GM10847 (cell line): Measurements from ENCODE around the gene MORF4L1.

Experiments used
- POLR2A ChIP-seq: IDR thresholded peaks from 2 replicates; pipeline ENCODE4 v1.6.1; 2011; ENCODE audit not compliant: insufficient read length; ENCODE audit errors: extremely low read depth

Gene MORF4L1

DNA sequence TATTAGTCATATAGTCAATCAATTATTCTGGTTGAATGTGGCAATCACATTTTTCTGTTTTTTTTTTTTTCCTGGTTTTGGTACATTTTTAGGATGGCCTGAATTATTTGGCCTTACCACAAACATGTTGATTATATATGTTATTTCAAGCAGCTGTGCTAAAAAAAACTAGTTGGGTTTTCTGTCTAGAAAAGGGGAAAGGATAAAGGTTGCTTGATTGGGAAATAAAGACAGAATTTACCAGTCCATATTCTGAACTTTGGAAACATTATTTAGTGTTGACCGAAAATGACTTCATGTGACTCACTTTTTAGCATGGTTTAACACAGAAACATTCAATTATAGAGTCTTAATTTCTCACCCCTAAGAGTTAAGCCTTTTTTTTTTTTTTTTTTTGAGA is 8.1 kb downstream of the MORF4L1 start:
- TF ChIP-seq POLR2A: no peak

DNA sequence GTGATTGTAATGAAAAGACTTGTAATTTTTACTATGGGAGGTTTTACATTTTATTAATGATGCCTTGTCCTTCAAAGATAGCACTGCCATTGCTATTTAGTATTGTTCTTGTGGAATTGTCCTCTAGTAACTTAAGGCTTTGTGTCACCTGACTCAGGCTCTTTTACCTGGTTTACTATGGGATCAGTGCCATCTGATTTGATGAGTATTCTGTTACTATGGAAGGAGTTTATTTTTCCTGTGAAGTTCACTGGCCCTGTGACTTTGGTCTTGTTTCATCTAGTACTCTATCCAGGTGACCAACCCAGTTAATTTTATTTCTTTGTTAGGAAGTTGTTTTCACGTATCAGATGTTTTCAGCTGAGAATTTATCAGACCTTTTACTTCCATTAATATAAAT is 9.0 kb downstream of the MORF4L1 start:
- no peak for TF ChIP-seq POLR2A

DNA sequence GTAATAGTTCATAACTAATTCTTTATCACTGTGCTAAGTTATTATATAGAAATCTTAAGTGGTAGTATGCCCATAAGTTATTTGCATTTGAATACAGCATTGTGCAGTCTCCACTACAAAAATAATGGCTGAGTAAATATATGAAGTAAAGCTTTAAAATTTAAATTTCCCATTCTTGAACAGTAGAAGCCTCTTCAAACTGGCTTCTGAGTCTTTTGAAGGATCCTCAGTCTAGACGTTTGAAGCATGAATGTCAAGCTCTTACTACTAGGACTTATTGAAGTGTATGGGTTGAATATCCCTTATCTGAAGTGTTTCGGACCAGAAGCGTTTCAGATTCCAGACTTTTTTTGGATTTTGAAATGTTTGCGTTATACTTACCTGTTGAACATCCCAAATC is 16.3 kb downstream of the MORF4L1 start:
- no peak for TF ChIP-seq POLR2A

DNA sequence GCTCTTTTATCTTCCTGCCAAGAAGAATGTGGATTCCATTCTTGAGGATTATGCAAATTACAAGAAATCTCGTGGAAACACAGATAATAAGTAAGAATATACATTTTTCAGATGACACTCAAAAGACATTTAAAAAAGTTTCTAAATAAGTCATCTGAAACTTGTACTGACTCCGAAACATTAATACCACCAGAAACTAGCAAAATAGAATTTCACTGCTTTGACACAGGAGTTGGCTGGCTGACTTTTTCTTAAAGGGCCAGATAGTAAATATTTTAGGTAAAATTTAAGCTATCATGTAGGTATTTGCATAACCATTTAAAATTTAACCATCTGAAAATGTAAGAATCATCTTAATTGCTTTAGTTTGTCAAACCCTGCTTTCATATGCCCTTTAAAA is 20.8 kb downstream of the MORF4L1 start:
- TF ChIP-seq POLR2A: no peak

DNA sequence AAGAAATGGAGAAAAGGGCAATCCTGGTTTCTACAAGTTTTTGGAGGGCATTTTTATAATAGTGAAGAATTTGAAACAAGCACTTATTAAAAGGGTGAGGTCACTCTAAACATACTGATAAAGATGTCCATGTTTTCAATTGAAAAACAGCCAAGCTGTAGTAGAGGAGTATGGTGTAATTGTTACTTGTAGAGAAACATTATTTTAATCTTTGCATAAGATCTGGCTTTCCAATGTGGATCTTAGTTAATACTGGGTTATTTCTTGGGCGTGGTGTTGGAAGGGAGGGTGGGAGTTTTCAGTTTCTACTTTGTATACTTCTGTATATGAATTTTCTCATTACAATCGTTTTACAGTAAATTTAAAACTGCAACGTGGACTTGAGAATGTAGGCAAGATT is 22.8 kb downstream of the MORF4L1 start:
- TF ChIP-seq POLR2A: no peak

DNA sequence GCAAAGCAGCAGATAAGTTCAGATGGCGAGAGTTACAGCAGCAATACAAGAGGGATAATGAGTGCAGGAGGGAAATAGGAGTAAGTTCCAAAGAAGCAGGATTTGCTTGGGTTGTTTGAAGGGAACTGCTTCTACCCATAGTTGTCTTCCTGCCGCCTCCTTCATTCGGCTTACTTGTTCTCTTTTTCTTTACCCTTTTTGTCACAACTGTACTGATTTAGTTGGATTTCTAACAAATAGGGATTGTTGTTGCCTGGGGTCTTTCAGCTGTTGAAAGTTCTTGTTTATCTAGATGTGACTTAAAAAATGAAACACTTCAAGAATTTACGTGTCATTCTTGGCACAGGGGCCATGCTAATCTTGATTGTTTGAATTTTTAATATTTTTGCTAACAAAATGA is 25.9 kb downstream of the MORF4L1 start:
- no peak for TF ChIP-seq POLR2A

DNA sequence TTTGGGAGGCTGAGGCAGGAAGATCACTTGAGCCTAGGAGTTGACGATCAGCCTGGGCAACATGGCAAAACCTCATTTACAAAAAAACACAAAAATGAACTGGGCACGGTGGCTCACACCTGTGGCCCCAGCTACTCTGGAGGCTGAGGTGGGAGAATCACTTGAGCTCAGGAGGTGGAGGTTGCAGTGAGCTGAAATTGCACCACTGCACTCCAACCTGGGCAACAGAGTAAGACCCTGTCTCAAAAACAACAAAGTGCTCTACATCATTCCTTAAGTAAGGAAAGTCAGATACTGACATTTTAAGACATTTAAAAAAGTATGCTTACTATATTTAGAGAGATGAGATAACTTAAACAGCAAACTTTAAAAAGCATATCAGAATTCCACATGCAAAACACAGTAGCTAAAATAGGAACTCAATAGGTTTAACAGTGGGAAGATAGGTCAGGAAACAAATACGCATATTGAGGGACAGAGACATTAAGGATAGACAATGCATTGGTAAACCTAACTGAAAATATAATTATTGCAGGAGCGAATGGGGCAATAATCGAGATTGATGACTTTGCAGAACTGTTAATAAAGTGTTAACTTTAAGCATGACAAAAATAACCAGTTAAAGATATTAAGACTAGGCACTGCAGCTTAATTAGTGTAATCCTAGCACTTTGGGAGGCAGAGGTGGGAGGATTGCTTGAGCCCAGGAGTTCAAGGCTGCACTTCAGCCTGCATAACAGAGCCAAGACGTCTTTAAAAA is 32.1 kb downstream of the MORF4L1 start:
- no peak for TF ChIP-seq POLR2A

DNA sequence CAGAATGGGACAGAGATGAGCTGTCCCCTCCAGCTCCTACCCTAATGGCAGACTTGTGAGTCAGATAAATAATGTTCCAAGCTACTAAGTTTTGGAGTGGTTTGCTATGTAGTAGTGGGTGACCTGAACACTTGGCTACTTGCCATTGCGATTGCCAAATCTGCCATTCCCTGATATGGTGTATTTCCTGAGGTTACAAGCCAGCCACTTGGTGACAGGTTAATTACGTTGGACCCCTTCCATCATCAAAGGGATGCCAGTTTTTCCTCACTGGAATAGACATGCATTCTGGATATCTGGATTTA is 33.6 kb downstream of the MORF4L1 start:
- no peak for TF ChIP-seq POLR2A

DNA sequence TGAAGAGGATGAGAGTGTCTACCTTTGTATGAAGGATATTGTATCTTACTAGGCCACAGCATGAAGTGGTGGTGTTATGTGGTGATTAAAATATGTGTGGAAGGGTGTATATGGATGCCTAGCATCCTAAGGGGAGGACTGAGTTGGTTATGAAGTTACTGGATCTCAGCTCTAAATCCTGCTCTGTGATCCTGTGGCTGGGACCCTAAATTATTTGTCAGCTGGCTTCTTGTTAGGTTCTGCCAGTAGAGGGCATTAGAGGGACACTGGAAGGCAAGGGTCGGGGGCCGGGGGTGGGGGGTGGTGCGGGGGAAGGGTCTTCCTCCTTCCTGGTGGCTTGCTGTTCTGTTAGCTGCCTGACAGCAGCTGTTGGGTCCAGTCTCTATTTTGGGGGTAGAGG is 34.9 kb downstream of the MORF4L1 start:
- TF ChIP-seq POLR2A: no peak

DNA sequence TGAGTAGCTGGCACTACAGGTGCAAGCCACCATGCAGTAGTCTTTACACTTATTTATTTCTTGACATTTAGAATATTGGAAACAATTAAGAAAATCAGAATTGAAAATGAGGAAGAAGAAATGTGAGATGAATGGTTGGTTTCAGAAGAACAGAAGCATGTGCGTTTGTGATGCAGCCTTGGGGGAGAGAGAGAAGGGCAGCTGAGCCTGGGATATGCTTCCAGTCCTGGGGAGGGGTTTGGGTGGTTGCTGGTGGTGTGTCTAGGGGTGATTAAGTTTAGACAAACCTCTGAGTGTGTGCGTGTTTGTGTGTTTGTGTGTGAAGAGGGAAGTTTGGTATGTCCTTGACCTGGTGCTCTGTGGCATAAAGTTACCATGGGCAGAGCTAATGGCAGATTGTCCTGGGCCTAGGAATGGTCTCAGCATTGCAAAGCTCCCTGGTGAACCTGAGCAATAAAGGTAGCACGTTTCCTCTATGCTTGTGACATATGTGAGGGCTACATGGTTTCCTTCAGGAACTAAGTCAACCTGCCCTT is 36.5 kb downstream of the MORF4L1 start:
- TF ChIP-seq POLR2A: no peak

DNA sequence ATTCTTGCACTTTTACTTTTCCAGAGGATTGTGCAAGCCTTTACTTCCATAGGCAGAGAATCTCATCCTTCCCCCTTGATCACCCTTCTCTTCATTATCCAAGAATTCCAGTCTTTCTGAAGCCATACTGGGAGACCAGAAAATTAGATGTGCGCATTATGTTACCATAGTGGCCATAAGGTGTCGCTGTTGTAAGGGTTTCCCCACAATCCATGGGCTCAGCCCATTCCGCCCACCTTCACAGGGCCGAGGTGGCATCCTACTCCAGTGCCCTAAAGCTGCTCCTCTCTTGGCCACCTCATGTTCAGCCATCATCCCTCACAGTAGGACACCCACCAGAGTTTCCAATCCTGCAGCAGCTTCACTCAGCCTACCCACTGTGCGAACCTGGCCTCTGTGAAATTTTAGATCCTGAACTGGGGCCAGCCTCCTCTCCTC is 37.1 kb downstream of the MORF4L1 start:
- no peak for TF ChIP-seq POLR2A

DNA sequence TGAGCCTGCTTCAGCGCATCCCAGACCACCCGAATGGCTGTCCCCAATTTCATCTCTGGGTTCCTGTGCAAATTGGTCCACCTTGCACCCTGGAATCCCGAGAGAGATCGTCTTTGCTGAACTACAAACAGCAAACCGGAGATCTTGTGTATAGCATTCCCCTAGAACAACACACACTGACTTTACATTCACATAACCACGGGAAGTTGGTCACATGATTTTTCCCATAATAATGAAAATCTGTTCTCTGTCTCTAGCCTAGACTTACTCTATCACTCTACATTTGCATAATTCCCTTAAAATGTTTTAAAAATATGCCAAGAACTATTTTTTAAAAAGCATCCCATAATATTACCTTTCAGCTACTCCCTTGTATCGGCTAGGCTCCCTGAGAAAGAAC is 37.6 kb downstream of the MORF4L1 start:
- TF ChIP-seq POLR2A: no peak

DNA sequence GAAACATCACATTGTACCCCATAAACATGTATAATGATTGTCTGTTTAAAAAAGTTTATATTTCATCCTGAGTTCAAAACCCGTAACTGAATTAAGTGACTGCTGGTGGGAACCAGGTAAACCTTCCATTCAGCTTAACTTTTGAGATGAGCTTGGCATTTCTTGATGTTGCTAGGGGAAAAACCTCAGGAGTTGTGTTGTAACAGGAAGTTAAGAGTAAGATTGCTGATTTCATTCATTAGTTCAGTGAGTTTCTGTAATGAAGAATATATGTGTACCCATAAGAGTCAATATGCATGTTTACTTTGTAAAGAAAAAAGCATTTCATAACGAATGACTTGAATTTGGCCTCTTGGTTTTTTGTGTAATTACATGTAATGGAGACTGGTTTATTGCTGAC is 39.6 kb downstream of the MORF4L1 start:
- no peak for TF ChIP-seq POLR2A

DNA sequence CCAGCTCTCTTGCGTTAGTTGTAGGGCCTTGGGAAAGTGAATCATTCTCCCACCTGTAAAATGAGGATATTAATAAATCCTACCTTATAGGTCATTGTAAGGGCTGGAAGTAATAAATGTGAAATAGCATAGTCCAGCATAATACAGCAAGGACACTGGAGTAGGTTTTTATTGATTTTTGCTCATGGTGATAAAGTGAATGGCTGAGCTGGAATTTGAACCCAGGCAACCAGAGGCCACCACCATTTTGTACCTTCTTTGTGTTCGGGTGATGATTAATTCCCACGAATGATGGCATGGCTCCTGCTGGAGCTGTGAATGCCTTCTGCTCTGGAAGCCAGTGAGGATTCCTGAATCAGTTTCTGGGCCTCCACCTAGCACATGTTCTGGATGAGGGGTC is 40.3 kb downstream of the MORF4L1 start:
- no peak for TF ChIP-seq POLR2A

DNA sequence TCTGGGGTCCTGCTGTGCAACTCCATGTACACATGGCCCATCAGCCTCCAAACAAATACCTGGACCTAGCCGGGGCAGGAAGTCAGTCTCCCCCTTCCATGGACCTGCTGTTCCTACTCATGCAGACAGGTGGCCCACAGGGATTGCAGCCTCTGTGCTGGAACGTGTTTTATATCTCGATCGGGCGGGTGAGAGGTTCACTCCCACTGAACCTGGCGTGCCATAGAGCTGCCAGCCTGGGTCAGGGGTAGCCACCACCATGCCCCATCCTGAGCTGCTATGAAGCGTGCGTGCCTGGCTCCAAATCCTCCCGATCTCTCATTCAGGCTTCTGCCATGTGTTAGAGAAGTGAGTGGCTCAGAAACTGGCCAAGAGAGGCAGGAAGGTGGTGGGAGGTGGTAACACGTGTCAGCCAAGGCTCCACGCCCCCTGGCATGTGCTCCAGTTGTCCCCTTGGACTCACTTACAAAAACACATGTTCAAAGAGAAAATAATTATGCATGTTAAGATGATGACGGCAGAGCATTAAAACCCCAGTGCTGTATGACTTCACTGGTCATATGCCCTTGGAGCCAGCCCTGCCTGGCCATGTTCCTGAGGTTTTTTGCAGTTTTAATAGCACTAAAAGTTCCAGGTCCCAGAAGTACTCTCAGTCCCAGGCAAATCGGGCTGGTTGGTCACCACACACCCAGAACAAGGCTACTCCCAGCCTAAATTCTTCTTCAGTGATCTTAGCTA is 41.5 kb downstream of the MORF4L1 start:
- no peak for TF ChIP-seq POLR2A

DNA sequence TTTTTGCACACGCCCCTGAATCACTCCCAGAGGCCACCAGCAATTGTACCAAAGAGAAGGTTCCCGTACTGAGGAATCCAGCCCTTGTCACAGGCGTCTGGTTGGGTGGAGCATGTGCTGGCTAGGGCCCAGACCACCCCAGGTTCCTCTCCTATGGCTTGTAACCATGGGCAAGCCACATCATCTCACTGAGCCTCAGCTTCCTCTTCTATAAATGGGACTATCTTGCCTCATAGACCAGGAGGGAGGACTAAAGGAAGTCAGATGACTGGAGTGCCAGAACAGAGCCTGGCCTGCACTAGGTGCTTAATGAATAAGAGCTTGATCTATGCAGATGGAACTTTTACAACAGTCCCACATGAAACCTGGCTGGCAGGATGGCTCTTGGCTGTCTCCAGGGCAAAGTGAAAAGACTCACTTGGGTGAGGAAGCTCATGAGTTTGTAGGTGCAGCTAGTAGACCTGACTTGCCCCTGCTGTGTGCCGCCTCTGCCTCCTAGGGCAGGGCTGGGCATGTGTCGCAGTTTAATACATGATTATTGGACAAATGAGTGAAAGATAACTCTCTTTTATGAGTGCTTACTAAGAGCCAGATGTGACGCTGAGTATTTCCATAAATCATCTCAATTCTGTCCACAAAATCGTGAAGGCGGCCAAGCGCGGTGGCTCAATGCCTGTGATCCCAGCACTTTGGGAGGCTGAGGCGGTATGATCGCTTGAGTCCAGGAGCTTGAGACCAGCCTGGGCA is 42.8 kb downstream of the MORF4L1 start:
- TF ChIP-seq POLR2A: no peak
